Transverse colon (tissue), 4 donors: ENCODE measurements around the gene AKAP13. TPM values are rescaled to one million over a fixed set of nuclear protein-coding genes. Genes with fewer than 3 reads are reported as not detected.
A peak's percentile ranks its signal among the peaks of the same experiment; 100 is the strongest.

ENCODE experiments used
- DNase-seq: peaks from one replicate; pipeline ENCODE4 v3.0.0-alpha.2; 2019
- H3K27ac ChIP-seq, 4 donors: fragments of 200-600 bp; sonication (generic); 2 replicates each; pipeline ENCODE4 v1.5.1; 2016 to 2018; ENCODE audit warnings: inconsistent platforms in 4 of 4
- H3K27me3 ChIP-seq: fragments of 200-600 bp; sonication (generic); 2 replicates; pipeline ENCODE4 v1.5.1; 2017; ENCODE audit warnings: inconsistent platforms
- H3K36me3 ChIP-seq, 4 donors: fragments of 200-600 bp; sonication (generic); 2 replicates each; pipeline ENCODE4 v1.5.1; 2017 to 2019; ENCODE audit warnings: inconsistent platforms in 4 of 4
- H3K4me1 ChIP-seq, 4 donors: fragments of 200-600 bp; sonication (generic); 2 replicates each; pipeline ENCODE4 v1.5.1; 2017 to 2020; ENCODE audit warnings: inconsistent platforms in 4 of 4
- H3K4me3 ChIP-seq, 4 donors: fragments of 200-600 bp; sonication (generic); 1 replicate in 1 of 4; 2 replicates in 3 of 4; pipeline versions ENCODE4 v1.5.1 to v1.6.1; 2017 to 2019; ENCODE audit warnings: inconsistent platforms in 4 of 4
- H3K9me3 ChIP-seq, 2 donors: fragments of 200-600 bp; sonication (generic); 2 replicates each; pipeline ENCODE4 v1.5.1; 2017 to 2019; ENCODE audit warnings: inconsistent platforms in 2 of 2
- EP300 ChIP-seq: sonication (generic); formaldehyde crosslinking; IDR thresholded peaks from one replicate; pipeline ENCODE4 v1.6.1; 2017; ENCODE audit warnings: antibody characterized with exemption, low read depth
- POLR2A ChIP-seq: fragments of 450-650 bp; IDR thresholded peaks from one replicate; pipeline ENCODE4 v1.6.1; 2016; ENCODE audit warnings: antibody characterized with exemption, mild to moderate bottlenecking, moderate library complexity
- POLR2AphosphoS5 ChIP-seq, 3 donors: sonication (generic); formaldehyde crosslinking; IDR thresholded peaks; one replicate each; pipeline ENCODE4 v1.6.1; 2016; ENCODE audit warnings: antibody characterized with exemption in 3 of 3
- WGBS, 2 donors: methylation state at CpG; one replicate each; pipeline ENCODE4 v1.1.5; 2018; ENCODE audit warnings: low coverage in 1 of 2; 5-methylcytosine and 5-hydroxymethylcytosine counted together
- in situ Hi-C, 4 donors: fragments of 200-750 bp; cut with MboI; loops; one replicate each; pipeline versions ENCODE4 v1.15.0 to v1.15.1; 2017; ENCODE audit warnings: low sequenced_read_pairs in 3 of 4, low pct_ligation_motif_present in 1 of 4, low pct_unique_long_range_greater_than_20kb in 1 of 4
- intact Hi-C: fragments of 100-400 bp; cut with DNase I; formaldehyde crosslinking; loops from one replicate; pipeline ENCODE4 v1.15.1; 2023; ENCODE audit warnings: low total_unique reads
- total RNA-seq, 4 donors: library from RNA; depleted of rRNA; stranded (reverse); fragments of >200 nt; gene quantifications; one replicate each; pipeline ENCODE4 v1.1.0, GENCODE V29; 2016
- TF ChIP-seq, protein P1 (sequence below), 5 experiments: fragments of 200-600 bp in 3 of 5; fragments of 450-650 bp in 2 of 5; sonication (generic) in 3 of 5; IDR thresholded peaks; 1 replicate in 2 of 5; 2 replicates in 3 of 5; pipeline ENCODE4 v1.5.1; 2016 to 2017; ENCODE audit warnings: antibody characterized with exemption in 5 of 5, inconsistent platforms in 3 of 5, mild to moderate bottlenecking in 2 of 5, moderate library complexity in 1 of 5

The AKAP13 gene
- total RNA-seq, 4 donors from 2014 or later: 206 to 291 (median 214) TPM

DNA sequence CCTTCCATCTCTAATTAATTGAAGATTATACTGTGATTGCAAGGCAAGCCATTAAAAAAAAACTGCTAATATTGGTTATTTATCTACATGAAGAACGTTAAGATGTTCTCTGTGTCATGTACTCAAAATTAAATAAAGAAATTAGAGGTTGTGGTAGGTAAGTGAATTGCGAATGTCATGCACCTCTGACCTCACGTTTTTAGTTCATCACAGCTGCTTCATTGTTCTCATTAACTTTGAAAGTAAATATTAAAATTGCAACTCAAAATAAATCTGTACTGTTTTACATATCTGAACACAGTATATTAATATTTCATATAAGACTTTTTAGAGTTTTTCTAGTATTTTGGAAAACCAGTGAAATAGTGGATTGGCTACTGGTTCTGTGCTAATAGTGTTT is 320.4 kb downstream of the AKAP13 start:
- H3K4me1 ChIP-seq: peaks cover 3 to 41% (median 5%) of the 10 kb centered on the region in 4 donors
- WGBS, 2 donors: 69 to 75% methylated on average over 3 of the region's 3 CpGs
- H3K4me3 ChIP-seq: no peak overlapping the region
- no peak for DNase-seq
- no peaks in the 10 kb centered on the region for H3K27me3 ChIP-seq
- in situ Hi-C loops (loop anchor here in 1 of 4 donors (25.0 kb wide), 1 partner anchor 413 kb away; no protein-coding TSS in a partner anchor), intact Hi-C loops (no loop called here)
- TF ChIP-seq POLR2A (no peak), EP300 (no peak), POLR2AphosphoS5 (IDR thresholded peaks at IDR 0.05) (no peak)
- TF ChIP-seq, protein P1, sequence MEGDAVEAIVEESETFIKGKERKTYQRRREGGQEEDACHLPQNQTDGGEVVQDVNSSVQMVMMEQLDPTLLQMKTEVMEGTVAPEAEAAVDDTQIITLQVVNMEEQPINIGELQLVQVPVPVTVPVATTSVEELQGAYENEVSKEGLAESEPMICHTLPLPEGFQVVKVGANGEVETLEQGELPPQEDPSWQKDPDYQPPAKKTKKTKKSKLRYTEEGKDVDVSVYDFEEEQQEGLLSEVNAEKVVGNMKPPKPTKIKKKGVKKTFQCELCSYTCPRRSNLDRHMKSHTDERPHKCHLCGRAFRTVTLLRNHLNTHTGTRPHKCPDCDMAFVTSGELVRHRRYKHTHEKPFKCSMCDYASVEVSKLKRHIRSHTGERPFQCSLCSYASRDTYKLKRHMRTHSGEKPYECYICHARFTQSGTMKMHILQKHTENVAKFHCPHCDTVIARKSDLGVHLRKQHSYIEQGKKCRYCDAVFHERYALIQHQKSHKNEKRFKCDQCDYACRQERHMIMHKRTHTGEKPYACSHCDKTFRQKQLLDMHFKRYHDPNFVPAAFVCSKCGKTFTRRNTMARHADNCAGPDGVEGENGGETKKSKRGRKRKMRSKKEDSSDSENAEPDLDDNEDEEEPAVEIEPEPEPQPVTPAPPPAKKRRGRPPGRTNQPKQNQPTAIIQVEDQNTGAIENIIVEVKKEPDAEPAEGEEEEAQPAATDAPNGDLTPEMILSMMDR (IDR thresholded peaks at IDR 0.05): no peak
- peaks cover 0 to 10% (median 3%) of the 10 kb centered on the region in 4 donors for H3K36me3 ChIP-seq
- peak overlapping the region in 2 of 4 donors; percentile 82 to 84 for H3K27ac ChIP-seq
- no peaks in the 10 kb centered on the region for H3K9me3 ChIP-seq

DNA sequence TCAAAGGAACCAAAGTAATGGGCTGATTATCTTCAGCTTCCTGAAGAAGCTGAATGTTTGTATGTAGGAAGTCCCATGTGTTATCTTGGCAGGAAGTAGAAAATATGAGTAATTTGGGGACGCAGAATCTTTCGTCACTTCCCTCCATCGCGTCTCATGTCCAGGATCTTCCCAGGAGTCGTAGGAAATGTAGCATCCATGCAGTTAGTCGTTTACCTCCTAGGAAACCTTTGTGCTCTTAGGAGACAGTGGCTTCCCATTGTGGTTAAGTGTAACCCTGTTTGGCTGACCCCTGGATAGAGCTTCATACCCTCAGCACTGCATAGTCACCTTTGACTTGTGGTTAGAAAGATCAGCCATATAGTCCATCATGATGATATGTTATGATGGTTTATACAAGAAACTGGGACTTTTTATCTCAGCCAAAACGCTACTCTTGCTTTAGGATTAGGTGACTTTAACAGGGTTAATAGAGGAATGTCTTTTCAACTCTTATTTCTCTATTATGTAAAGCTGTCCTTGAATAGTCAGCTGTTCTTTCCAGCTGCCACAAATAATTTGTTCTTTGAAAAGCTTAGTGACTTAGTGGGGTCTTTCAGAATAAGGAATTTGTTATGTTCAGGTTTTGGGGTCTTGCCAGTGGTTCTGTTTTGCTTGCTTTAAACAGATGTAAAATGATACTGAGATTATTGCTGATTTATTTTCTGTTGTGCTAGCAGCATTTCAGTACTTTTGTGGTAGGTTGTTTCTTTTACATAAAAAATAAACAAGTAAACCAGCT is 322.1 kb downstream of the AKAP13 start:
- Histone ChIP-seq H3K9me3 (no peaks in the 10 kb centered on the region), H3K36me3 (no peaks in the 10 kb centered on the region), H3K27me3 (no peaks in the 10 kb centered on the region), H3K4me1 (peaks cover 10 to 59% (median 20%) of the 10 kb centered on the region in 4 donors), H3K27ac (peak overlapping the region; percentile 71 to 84 (median 82)), H3K4me3 (no peak overlapping the region)
- 51 to 52% methylated on average over 7 of the region's 7 CpGs for WGBS, 2 donors
- DNase-seq: no peak
- in situ Hi-C loops: loop anchor here in 1 of 4 donors (25.0 kb wide), 1 partner anchor 415 kb away; no protein-coding TSS in a partner anchor
- TF ChIP-seq EP300 (no peak), POLR2AphosphoS5 (IDR thresholded peaks at IDR 0.05) (peak in 1 of 3 donors; percentile 7), POLR2A (no peak)
- TF ChIP-seq, protein P1 (IDR thresholded peaks at IDR 0.05): no peak
- intact Hi-C loops: no loop called here

DNA sequence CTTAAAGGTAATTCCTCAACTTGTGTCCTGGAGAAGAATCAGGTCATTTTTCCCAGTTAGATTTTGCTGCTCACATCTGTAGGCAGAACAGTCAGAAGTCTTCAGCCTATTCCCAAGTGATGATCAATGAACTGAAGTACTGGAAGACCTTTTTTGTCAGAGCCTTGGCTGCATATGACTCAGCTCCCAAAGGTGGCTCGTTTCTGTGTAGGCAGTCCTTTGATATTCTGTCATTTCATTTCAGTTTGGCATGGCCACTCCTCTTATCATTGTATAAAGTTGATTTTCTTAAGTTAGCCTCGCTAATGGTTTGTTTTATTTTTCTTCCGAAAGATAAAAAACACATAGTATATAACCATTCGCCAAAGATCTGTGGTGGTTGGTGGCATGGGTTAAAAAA is 323.7 kb downstream of the AKAP13 start:
- Histone ChIP-seq H3K36me3 (peaks cover 0 to 7% (median 2%) of the 10 kb centered on the region in 4 donors), H3K4me3 (no peak overlapping the region), H3K27me3 (no peaks in the 10 kb centered on the region), H3K4me1 (peaks cover 10 to 71% (median 32%) of the 10 kb centered on the region in 4 donors), H3K27ac (peak overlapping the region; percentile 71 to 84 (median 82)), H3K9me3 (no peaks in the 10 kb centered on the region)
- intact Hi-C loops: no loop called here
- in situ Hi-C loops: loop anchor here in 1 of 4 donors (25.0 kb wide), 1 partner anchor 417 kb away; no protein-coding TSS in a partner anchor
- DNase-seq: no peak
- TF ChIP-seq, protein P1 (IDR thresholded peaks at IDR 0.05): no peak
- TF ChIP-seq POLR2AphosphoS5 (IDR thresholded peaks at IDR 0.05): no peak
- TF ChIP-seq POLR2A: no peak
- no peak for TF ChIP-seq EP300
- 54 to 62% methylated on average over 4 of the region's 4 CpGs for WGBS, 2 donors

DNA sequence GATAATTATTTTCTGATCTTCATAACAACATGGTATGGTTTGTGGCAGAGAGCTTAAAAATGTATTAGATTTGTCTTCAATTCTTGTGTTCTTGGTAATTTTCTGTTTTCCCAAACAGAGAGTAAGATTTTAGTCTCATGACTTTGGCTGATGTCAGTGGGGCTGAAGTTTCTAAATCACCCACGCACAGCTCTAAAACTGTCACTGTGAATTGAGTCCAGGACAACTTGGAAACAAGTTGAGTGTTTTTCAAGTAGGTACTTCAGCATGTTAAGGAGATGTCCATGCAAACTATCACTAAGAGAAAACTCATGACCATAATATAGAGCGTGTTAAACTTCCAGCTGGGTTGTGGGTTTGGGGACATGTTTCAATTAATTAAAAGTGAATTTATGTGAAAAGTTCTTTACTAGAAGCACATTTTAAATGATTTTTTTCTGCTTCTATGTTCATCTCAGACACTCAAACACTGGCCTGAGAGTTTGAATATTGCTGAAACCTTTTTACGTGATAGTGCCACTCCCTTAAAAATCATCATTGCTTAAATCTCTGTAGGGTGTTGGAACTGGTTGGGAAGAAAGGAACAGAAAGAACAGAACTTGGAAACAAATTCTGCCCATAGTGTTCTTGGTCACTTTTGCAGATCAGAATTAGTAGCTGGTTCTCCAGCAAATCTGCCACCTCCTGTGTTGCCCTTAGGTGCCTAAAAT is 324.5 kb downstream of the AKAP13 start:
- WGBS, 2 donors: 60 to 83% methylated on average over 2 to 3 of the region's 3 CpGs
- TF ChIP-seq POLR2A (no peak), POLR2AphosphoS5 (IDR thresholded peaks at IDR 0.05) (peak in 2 of 3 donors; percentile 33 to 58), EP300 (no peak)
- TF ChIP-seq, protein P1 (IDR thresholded peaks at IDR 0.05): no peak
- Histone ChIP-seq H3K9me3 (no peaks in the 10 kb centered on the region), H3K27ac (peak overlapping the region; percentile 71 to 84 (median 82)), H3K4me1 (peaks cover 10 to 71% (median 32%) of the 10 kb centered on the region in 4 donors), H3K4me3 (no peak overlapping the region), H3K27me3 (no peaks in the 10 kb centered on the region), H3K36me3 (peaks cover 0 to 7% (median 2%) of the 10 kb centered on the region in 4 donors)
- no peak for DNase-seq
- intact Hi-C loops: no loop called here
- in situ Hi-C loops: loop anchor here in 1 of 4 donors (25.0 kb wide), 1 partner anchor 418 kb away; no protein-coding TSS in a partner anchor
